Duodenal mucosa (tissue), 2 donors: ENCODE data around the gene ARHGEF11.

Source experiments
- H3K27ac ChIP-seq: one replicate; pipeline ENCODE4 v1.7.0; 2013; ENCODE audit warnings: low read depth, low read length
- H3K27me3 ChIP-seq, 2 donors: one replicate each; pipeline ENCODE4 v1.7.0; 2013; ENCODE audit warnings: low read length in 2 of 2, control low read depth in 1 of 2; ENCODE audit not compliant: insufficient read depth in 2 of 2, control insufficient read depth in 1 of 2
- H3K36me3 ChIP-seq, 2 donors: one replicate each; pipeline ENCODE4 v1.7.0; 2013; ENCODE audit warnings: low read length in 2 of 2, control low read depth in 1 of 2; ENCODE audit not compliant: insufficient read depth in 2 of 2, control insufficient read depth in 1 of 2
- H3K4me1 ChIP-seq, 2 donors: one replicate each; pipeline ENCODE4 v1.7.0; 2013; ENCODE audit warnings: low read length in 2 of 2, control low read depth in 1 of 2; ENCODE audit not compliant: insufficient read depth in 2 of 2, control insufficient read depth in 1 of 2
- H3K4me3 ChIP-seq, 2 donors: one replicate each; pipeline ENCODE4 v1.7.0; 2013; ENCODE audit warnings: low read length in 2 of 2, low read depth in 1 of 2
- H3K9ac ChIP-seq, 2 donors: one replicate each; pipeline ENCODE4 v1.7.0; 2013; ENCODE audit warnings: low read length in 2 of 2, low read depth in 1 of 2
- H3K9me3 ChIP-seq, 2 donors: one replicate each; pipeline ENCODE4 v1.7.0; 2013; ENCODE audit warnings: low read length in 2 of 2, control low read depth in 1 of 2; ENCODE audit not compliant: control insufficient read depth in 1 of 2

The ARHGEF11 gene

GRCh38 chr1:157030728-157031127 lies 14.8 kb downstream of the ARHGEF11 start:
- Histone ChIP-seq H3K9ac (no peak overlapping the region), H3K27ac (no peak overlapping the region), H3K4me1 (peaks cover 0 to 5% of the 10 kb centered on the region in 2 donors), H3K9me3 (no peaks in the 10 kb centered on the region), H3K36me3 (peaks cover 3 to 10% of the 10 kb centered on the region in 2 donors), H3K4me3 (no peak overlapping the region), H3K27me3 (no peaks in the 10 kb centered on the region)

GRCh38 chr1:157028674-157029073 lies 16.9 kb downstream of the ARHGEF11 start:
- no peak overlapping the region for H3K9ac ChIP-seq
- no peak overlapping the region for H3K4me3 ChIP-seq
- no peaks in the 10 kb centered on the region for H3K9me3 ChIP-seq
- H3K4me1 ChIP-seq: peaks cover 0 to 5% of the 10 kb centered on the region in 2 donors
- H3K36me3 ChIP-seq: peaks cover 3 to 10% of the 10 kb centered on the region in 2 donors
- H3K27ac ChIP-seq: no peak overlapping the region
- H3K27me3 ChIP-seq: no peaks in the 10 kb centered on the region

- Histone ChIP-seq H3K27me3 (no peaks in the 10 kb centered on the region), H3K36me3 (no peaks in the 10 kb centered on the region), H3K4me1 (peaks cover 0 to 5% of the 10 kb centered on the region in 2 donors), H3K4me3 (no peak overlapping the region), H3K9ac (no peak overlapping the region), H3K9me3 (peaks cover 2 to 18% of the 10 kb centered on the region in 2 donors), H3K27ac (no peak overlapping the region)
Observed at GRCh38 chr1:157025856-157026255, 19.7 kb downstream of the ARHGEF11 start.

GRCh38 chr1:157025385-157025784 lies 20.2 kb downstream of the ARHGEF11 start:
- Histone ChIP-seq H3K4me1 (peaks cover 0 to 5% of the 10 kb centered on the region in 2 donors), H3K27me3 (no peaks in the 10 kb centered on the region), H3K4me3 (no peak overlapping the region), H3K27ac (no peak overlapping the region), H3K36me3 (no peaks in the 10 kb centered on the region), H3K9ac (no peak overlapping the region), H3K9me3 (peaks cover 2 to 18% of the 10 kb centered on the region in 2 donors)

GRCh38 chr1:157021688-157022087 lies 23.9 kb downstream of the ARHGEF11 start:
- Histone ChIP-seq H3K4me1 (peaks cover 0 to 3% of the 10 kb centered on the region in 2 donors), H3K9ac (no peak overlapping the region), H3K27ac (no peak overlapping the region), H3K9me3 (peaks cover 2 to 21% of the 10 kb centered on the region in 2 donors), H3K4me3 (no peak overlapping the region), H3K27me3 (no peaks in the 10 kb centered on the region), H3K36me3 (no peaks in the 10 kb centered on the region)

GRCh38 chr1:157019457-157019856 lies 26.1 kb downstream of the ARHGEF11 start:
- Histone ChIP-seq H3K27me3 (no peaks in the 10 kb centered on the region), H3K4me3 (no peak overlapping the region), H3K36me3 (no peaks in the 10 kb centered on the region), H3K4me1 (no peaks in the 10 kb centered on the region), H3K27ac (no peak overlapping the region), H3K9me3 (peaks cover 2 to 21% of the 10 kb centered on the region in 2 donors), H3K9ac (no peak overlapping the region)

GRCh38 chr1:157011845-157012244 lies 33.7 kb downstream of the ARHGEF11 start:
- H3K9ac ChIP-seq: no peak overlapping the region
- no peaks in the 10 kb centered on the region for H3K36me3 ChIP-seq
- no peaks in the 10 kb centered on the region for H3K9me3 ChIP-seq
- no peaks in the 10 kb centered on the region for H3K27me3 ChIP-seq
- no peak overlapping the region for H3K27ac ChIP-seq
- peaks cover 0 to 24% of the 10 kb centered on the region in 2 donors for H3K4me1 ChIP-seq
- H3K4me3 ChIP-seq: no peak overlapping the region

GRCh38 chr1:157008502-157008901 lies 37.0 kb downstream of the ARHGEF11 start:
- no peak overlapping the region for H3K27ac ChIP-seq
- H3K9me3 ChIP-seq: no peaks in the 10 kb centered on the region
- no peaks in the 10 kb centered on the region for H3K36me3 ChIP-seq
- H3K9ac ChIP-seq: no peak overlapping the region
- H3K4me1 ChIP-seq: peaks cover 0 to 24% of the 10 kb centered on the region in 2 donors
- no peak overlapping the region for H3K4me3 ChIP-seq
- no peaks in the 10 kb centered on the region for H3K27me3 ChIP-seq

- no peaks in the 10 kb centered on the region for H3K36me3 ChIP-seq
- H3K9ac ChIP-seq: no peak overlapping the region
- peaks cover 0 to 24% of the 10 kb centered on the region in 2 donors for H3K4me1 ChIP-seq
- no peaks in the 10 kb centered on the region for H3K9me3 ChIP-seq
- H3K4me3 ChIP-seq: no peak overlapping the region
- H3K27ac ChIP-seq: no peak overlapping the region
- H3K27me3 ChIP-seq: no peaks in the 10 kb centered on the region
Observed at GRCh38 chr1:157007306-157007705, 38.2 kb downstream of the ARHGEF11 start.

- Histone ChIP-seq H3K27me3 (no peaks in the 10 kb centered on the region), H3K27ac (no peak overlapping the region), H3K9me3 (no peaks in the 10 kb centered on the region)
Observed at GRCh38 chr1:157006676-157007075, 38.9 kb downstream of the ARHGEF11 start.

GRCh38 chr1:157005965-157006364 lies 39.6 kb downstream of the ARHGEF11 start:
- Histone ChIP-seq H3K4me1 (peaks cover 0 to 24% of the 10 kb centered on the region in 2 donors), H3K9ac (no peak overlapping the region), H3K9me3 (no peaks in the 10 kb centered on the region), H3K27me3 (no peaks in the 10 kb centered on the region), H3K36me3 (no peaks in the 10 kb centered on the region), H3K4me3 (no peak overlapping the region), H3K27ac (no peak overlapping the region)

More at GRCh38 chr1:157006676-157007075, 38.9 kb downstream of the ARHGEF11 start:
- Histone ChIP-seq H3K9ac (no peak overlapping the region), H3K4me1 (peaks cover 0 to 24% of the 10 kb centered on the region in 2 donors), H3K4me3 (no peak overlapping the region), H3K36me3 (no peaks in the 10 kb centered on the region)
